Activated naive CD4-positive, alpha-beta T cell treated with anti-CD3 and anti-CD28 coated beads, Interleukin-2, amount 50 U/mL, for 24 hours (primary cell): ENCODE measurements around the gene NUDT17.

Experiments
- H3K27ac Mint-ChIP-seq: one replicate; pipeline ENCODE4 v1.8.0; 2021; ENCODE audit warnings: mild to moderate bottlenecking, mixed read lengths
- H3K27me3 Mint-ChIP-seq: one replicate; pipeline ENCODE4 v1.8.0; 2021; ENCODE audit warnings: mixed read lengths
- H3K36me3 Mint-ChIP-seq: one replicate; pipeline ENCODE4 v1.8.0; 2021; ENCODE audit warnings: mixed read lengths
- H3K4me1 Mint-ChIP-seq: one replicate; pipeline ENCODE4 v1.8.0; 2021; ENCODE audit warnings: mixed read lengths
- H3K4me3 Mint-ChIP-seq: one replicate; pipeline ENCODE4 v1.8.0; 2021; ENCODE audit warnings: mild to moderate bottlenecking, mixed read lengths
- H3K9me3 Mint-ChIP-seq: one replicate; pipeline ENCODE4 v1.8.0; 2021; ENCODE audit warnings: mixed read lengths

The NUDT17 gene

DNA sequence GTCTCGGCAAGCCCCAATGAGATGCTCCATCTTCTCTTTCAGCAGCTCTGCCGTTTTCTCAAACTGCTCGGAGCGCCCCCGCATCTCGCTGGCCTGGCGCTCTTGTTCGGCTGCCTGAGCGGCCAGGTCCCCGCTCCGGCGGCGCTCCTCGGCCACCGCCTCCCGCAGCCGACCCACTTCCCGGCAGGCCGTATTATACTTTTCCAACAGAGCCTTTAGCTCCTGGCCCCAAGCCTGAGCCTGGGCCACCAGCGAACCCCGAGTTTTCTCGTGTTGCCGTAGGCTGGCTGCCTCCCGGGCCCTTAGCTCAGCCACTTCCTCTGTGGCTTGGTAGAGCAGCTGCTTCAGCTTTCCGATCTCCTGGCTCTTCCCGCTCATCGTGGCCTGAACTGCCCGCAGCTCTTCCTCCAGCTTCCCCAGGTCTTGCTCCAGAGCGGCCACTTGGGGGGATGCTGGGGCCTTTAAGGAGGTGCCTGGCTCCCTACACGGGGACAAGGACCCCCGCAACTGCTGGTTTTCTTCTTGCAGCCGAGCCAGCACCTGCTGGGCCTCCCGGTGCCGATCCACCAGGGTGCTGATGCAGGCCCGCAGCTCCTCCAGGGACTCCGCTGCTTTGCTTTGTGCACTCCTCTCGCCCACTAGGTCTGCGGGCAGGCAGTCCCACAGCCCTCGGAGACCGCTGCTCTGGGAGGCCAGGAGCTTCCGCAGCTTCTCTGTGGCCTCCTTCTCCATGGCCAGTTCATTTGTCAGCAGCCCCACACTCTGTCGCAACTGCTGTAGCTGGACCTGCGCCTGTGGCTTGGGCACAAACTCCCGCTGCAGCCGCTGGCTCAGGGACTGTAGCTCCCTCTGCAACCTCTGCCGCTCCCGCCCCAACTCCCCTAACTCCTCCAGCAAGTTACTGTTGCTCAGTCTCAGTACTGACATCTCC, 26.8 kb downstream of the NUDT17 start:
- no peaks in the 10 kb centered on the region for H3K36me3 Mint-ChIP-seq
- no peaks in the 10 kb centered on the region for H3K27me3 Mint-ChIP-seq
- no peak overlapping the region for H3K27ac Mint-ChIP-seq

DNA sequence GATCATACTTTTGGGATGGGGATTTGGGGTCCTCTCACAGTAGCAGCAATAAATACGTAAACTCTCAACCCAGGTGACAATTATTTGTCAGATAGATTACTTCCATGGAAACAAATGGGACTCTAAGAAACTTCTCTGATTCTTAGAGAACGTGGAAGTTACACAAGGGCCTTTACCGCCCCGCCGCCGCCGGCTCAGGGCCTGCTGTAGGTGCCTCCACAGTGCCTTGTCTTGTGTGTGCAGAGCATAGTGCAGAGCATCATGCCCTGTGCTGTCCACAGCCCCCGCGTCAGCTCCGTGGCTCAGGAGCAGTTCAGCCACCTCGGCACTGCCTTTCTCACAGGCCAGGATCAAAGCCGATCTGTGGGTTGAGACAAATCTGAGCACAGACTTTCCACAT, 29.2 kb downstream of the NUDT17 start:
- H3K4me1 Mint-ChIP-seq = peaks cover 18% of the 10 kb centered on the region
- H3K36me3 Mint-ChIP-seq = no peaks in the 10 kb centered on the region
- H3K4me3 Mint-ChIP-seq = no peak overlapping the region
- H3K27me3 Mint-ChIP-seq = no peaks in the 10 kb centered on the region
- no peak overlapping the region for H3K27ac Mint-ChIP-seq
- H3K9me3 Mint-ChIP-seq = no peaks in the 10 kb centered on the region

More for the DNA sequence above, 26.8 kb downstream of the NUDT17 start:
- H3K4me1 Mint-ChIP-seq = peaks cover 18% of the 10 kb centered on the region
- H3K4me3 Mint-ChIP-seq = peak overlapping the region; percentile 80
- no peaks in the 10 kb centered on the region for H3K9me3 Mint-ChIP-seq

DNA sequence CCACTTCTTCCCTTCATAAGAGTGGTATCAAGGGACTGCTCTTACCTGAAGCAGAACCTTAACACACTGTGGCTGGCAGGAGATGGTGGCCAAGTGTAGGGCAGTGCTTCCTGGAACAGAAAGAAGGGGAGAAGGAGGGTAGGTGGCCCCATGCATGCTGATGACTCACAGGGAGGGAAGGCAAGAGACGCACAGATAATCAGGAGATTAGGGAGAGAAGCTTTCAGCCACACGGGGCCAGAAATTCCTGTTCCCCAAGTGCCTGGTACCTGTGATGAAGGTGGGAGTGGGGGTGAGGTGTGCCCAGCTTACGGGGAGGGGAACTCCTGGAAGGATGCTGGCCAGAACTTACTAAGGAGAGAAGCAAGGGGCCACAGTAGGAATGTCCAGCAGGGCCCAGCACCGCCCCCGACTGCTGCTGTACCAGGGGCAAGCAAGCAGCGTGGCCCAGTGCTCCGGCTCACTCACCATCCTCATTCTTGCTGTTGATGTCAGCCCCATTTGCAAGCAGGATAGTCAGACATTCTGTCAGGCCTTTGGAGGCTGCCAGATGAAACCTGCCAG, 32.6 kb downstream of the NUDT17 start:
- Mint-ChIP-seq H3K4me3 (no peak overlapping the region), H3K4me1 (peaks cover 2% of the 10 kb centered on the region), H3K27me3 (peaks cover 1% of the 10 kb centered on the region), H3K9me3 (no peaks in the 10 kb centered on the region), H3K27ac (no peak overlapping the region), H3K36me3 (no peaks in the 10 kb centered on the region)

DNA sequence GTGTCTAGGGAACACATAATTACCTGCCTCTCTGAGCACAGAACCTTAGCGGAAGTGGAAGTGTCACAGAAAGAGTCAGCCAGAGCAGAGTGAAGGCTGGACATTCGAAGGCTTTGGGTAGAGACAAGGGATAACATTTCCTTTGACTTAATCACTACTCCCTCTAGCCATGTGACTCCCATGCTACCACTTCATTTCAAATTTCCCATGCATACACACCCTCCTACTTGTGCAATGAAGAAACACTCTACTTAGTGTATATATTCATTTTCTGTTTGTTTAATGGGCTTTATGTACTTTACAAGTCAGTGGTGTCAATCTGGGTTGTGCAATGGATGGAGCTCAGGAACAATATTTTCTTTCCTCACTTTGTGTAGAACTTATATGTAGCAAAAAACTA, 33.3 kb downstream of the NUDT17 start:
- Mint-ChIP-seq H3K4me3 (no peak overlapping the region), H3K27me3 (peaks cover 5% of the 10 kb centered on the region), H3K36me3 (no peaks in the 10 kb centered on the region), H3K27ac (no peak overlapping the region), H3K9me3 (no peaks in the 10 kb centered on the region), H3K4me1 (no peaks in the 10 kb centered on the region)

DNA sequence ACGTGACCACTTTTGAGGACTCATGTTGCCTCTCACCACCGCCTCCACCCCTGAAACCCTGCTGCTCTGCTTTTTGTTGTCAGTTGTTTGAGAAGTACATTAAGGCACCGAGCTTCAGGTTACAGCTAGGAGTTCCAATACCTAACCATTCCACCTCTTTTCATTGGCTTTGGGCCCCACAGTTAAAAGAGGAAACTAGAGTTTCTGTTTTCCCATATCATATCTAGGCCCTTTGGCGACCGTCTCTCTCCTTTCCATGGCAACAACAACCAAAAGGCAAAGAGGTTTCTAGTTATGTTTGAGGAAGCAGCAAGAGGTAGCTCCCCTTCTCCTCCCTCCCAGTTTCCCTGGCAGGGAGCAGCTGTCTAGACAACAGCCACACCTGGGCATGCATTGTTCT, 34.3 kb downstream of the NUDT17 start:
- Mint-ChIP-seq H3K27me3 (peaks cover 8% of the 10 kb centered on the region), H3K4me1 (peaks cover 2% of the 10 kb centered on the region), H3K9me3 (no peaks in the 10 kb centered on the region), H3K27ac (no peak overlapping the region), H3K36me3 (no peaks in the 10 kb centered on the region), H3K4me3 (no peak overlapping the region)

DNA sequence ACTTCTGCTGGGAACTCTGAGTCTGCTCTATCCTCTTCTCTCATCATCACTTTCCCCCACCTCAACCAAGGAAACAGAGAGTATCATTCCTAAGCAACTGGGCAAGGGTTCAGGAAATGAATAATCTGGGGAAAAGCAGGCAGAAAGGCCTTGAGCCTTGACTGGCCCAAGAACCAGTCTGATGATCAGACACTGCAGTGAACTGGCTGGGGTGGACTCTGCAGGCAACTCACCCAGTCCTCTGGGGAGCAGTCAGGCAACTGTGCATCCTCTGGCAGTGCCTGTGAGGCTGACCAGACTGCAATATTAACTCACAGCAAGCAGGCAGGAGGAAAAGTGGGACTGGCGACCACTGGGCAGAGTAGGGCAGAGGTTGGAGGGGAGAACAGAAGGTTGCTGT, 39.2 kb downstream of the NUDT17 start:
- no peaks in the 10 kb centered on the region for H3K9me3 Mint-ChIP-seq
- H3K4me1 Mint-ChIP-seq = peaks cover 13% of the 10 kb centered on the region
- H3K36me3 Mint-ChIP-seq = no peaks in the 10 kb centered on the region
- H3K27me3 Mint-ChIP-seq = peaks cover 13% of the 10 kb centered on the region
- no peak overlapping the region for H3K27ac Mint-ChIP-seq
- H3K4me3 Mint-ChIP-seq = peak overlapping the region; percentile 80

DNA sequence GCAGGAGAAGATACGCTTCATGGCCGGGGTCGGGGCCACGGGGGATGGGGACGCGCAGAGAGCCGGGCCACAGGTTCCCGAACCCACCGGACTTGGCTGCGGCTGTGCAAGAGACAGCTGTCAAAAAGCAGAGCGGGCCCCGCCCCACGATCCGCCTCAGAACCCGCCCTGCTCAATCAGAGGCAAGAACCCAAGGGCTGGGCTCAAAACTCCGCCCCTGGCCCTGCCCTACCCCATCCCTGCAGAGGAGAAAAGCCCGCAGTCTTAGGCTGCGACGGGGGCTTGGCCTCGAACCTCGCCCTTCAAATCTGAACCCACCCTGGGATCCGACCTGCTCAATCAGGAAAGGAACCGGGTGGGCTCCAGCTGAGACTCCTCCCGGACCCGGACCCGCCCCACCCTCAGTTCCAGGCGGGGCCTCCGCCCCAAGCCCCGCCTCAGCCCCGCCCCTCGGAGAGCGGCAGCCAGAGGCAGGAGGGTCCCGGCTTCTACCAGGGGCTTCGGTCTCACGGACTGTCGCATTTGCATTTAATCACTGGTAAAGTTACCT, 40.4 kb downstream of the NUDT17 start, which contains the start of gene ANKRD35:
Gene ANKRD35, minus strand, starts transcription at position 129 of the 550 bp plus-strand sequence. Its CDS starts 108 bp downstream, at position 21.
- peaks cover 13% of the 10 kb centered on the region for H3K27me3 Mint-ChIP-seq

DNA sequence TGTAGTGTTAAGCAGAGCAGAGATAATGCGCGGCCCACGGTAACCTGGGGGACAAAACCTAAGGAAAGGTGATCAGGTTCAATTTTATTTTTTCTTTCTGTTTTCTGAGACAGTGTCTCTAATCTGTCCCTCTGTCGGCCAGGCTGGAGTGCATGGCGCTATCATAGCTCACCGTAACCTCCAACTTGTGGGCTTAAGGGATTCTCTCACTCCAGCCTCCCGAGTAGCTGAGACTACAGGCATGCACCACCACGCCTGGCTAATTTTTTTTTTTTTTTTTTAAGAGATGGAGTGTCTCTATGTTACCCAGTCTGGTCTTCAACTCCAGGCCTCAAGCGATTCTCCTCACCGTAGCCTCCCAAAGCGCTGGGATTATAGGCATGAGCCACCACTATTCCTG, 41.0 kb downstream of the NUDT17 start:
- Mint-ChIP-seq H3K27me3 (peaks cover 13% of the 10 kb centered on the region), H3K4me3 (peak overlapping the region; percentile 80), H3K27ac (no peak overlapping the region), H3K9me3 (no peaks in the 10 kb centered on the region), H3K4me1 (peaks cover 13% of the 10 kb centered on the region), H3K36me3 (no peaks in the 10 kb centered on the region)

More for the DNA sequence above, 40.4 kb downstream of the NUDT17 start, which contains the start of gene ANKRD35:
- Mint-ChIP-seq H3K27ac (no peak within 1 kb of the TSS), H3K4me1 (peaks cover 13% of the 10 kb centered on the region), H3K4me3 (peak within 1 kb of the TSS; percentile 80), H3K9me3 (no peaks in the 10 kb centered on the region), H3K36me3 (no peaks in the 10 kb centered on the region)

DNA sequence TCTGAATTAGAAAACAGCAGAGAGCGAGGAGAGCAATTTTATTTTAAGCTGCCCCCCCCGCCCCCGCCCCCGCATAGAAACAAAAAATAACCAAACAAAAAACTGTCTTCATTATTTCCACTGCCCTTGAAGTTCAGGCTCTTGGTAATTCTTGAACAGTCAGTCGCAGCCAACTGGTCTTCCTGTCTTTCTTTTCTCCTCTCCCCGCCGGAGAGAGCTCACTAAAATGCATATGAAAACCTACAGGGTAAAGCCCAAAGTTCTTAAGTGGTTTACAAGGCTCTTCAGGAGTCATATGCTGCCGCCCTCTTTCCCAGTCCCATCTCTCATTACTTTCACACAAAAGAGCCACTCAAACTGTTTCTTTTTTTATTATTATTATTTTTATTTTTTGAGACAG, 41.4 kb downstream of the NUDT17 start:
- Mint-ChIP-seq H3K4me3 (peak overlapping the region; percentile 66), H3K27me3 (peaks cover 13% of the 10 kb centered on the region), H3K36me3 (no peaks in the 10 kb centered on the region), H3K27ac (no peak overlapping the region), H3K4me1 (peaks cover 13% of the 10 kb centered on the region), H3K9me3 (no peaks in the 10 kb centered on the region)

DNA sequence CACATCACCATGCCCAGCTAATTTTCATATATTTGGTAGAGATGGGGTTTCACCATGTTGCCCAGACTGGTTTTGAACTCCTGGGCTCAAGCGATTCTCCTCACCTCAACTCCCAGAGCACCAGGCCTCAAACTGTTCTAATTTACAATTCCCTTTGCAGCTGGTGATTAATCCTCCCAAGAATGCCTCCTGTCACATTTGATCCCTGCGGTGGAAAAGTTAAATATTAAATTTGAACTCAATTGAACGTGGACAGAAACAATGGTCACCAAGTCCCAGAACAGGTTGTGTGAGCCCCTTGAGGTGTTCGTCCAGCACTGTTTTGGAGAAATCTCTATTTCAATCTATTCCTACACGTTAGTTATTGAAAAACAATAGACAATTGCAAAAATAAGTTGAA, 42.2 kb downstream of the NUDT17 start:
- Mint-ChIP-seq H3K4me1 (peaks cover 13% of the 10 kb centered on the region), H3K9me3 (no peaks in the 10 kb centered on the region), H3K36me3 (no peaks in the 10 kb centered on the region), H3K27ac (no peak overlapping the region), H3K4me3 (peak overlapping the region; percentile 15), H3K27me3 (peaks cover 13% of the 10 kb centered on the region)

DNA sequence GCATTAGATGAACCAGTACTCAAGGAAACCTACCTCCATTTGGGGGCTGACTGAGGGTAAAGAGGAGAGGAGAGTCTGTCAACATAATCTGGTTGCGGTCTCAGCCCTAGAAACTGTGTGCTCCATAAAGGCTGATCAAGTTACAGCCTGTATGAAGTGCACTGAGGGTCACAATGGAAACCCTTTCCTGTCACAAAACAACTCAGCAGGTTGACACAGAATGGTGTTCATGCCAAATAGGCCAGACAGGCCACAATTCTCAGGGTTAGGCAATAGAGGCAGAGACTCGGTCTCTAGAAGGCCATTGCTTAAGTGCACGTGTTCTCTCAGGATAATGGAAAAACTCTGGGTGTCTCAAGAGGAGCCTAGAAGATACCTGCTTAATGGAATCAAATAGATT, 44.3 kb downstream of the NUDT17 start:
- H3K9me3 Mint-ChIP-seq = no peaks in the 10 kb centered on the region
- no peaks in the 10 kb centered on the region for H3K36me3 Mint-ChIP-seq
- no peak overlapping the region for H3K27ac Mint-ChIP-seq
- peaks cover 12% of the 10 kb centered on the region for H3K4me1 Mint-ChIP-seq
- H3K27me3 Mint-ChIP-seq = peaks cover 5% of the 10 kb centered on the region
- no peak overlapping the region for H3K4me3 Mint-ChIP-seq

DNA sequence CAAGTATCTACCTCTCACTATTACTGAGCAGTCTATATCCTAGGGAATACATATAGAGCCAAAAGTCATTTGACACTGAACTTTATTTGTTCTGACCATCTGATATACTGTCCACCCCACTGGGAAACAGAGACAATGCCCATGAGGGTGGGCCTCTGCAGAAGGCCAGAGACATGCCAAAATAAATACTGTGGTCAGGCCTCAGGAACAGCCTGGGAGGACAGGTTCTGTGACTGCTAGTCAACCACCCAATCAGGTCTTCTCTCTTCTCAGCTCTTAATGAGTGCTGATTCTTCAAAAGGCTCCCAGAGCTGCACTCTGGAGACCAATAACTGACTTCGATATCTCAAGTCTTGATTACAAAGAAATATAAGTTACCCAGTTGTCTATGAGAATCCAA, 45.7 kb downstream of the NUDT17 start:
- no peak overlapping the region for H3K27ac Mint-ChIP-seq
- no peak overlapping the region for H3K4me3 Mint-ChIP-seq
- H3K9me3 Mint-ChIP-seq = no peaks in the 10 kb centered on the region
- no peaks in the 10 kb centered on the region for H3K36me3 Mint-ChIP-seq
- H3K4me1 Mint-ChIP-seq = peaks cover 3% of the 10 kb centered on the region
- H3K27me3 Mint-ChIP-seq = no peaks in the 10 kb centered on the region

DNA sequence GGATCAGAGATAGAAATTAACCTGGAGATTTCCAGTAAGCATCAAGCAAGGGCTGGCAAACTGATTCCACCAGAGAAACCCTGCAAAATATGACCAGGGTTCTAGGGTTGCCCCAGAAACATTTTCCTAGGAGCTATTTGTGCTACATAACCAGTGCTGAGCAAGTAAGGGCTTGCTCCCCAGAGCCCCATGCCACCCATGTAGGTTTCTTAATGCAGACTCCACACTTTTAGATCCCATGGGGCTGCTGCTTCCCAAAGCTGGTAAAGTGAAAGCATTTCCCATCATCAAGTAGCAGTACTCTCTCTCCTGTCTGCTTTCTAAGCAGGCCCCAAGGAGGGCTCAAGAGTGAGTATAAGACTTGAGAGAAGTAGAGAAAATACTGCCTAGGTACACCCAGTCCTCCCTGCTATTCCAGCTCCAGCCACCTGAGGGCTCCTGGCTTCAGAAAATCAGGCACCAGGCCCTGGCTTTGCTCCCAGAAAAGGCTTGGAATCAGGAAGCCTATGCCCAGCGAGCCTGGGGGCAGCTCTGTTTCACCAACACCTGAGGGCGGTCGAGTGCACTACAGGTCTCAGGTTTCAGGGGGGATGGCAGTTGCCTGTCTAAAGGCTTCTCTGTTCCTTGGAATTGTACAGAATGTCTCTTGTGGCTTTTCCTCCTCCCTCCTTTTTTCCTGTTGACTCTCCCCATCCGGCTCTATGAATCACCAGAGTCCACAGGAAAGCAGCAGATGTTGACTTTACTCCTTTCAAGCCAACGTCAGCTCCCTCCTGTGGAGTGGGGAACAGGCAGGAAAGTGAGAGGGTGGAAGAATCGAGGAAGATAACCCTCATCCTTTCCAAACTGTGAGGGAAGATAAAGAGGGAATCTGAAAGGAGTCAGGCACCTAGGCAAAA, 46.4 kb downstream of the NUDT17 start:
- Mint-ChIP-seq H3K27me3 (no peaks in the 10 kb centered on the region), H3K36me3 (no peaks in the 10 kb centered on the region), H3K9me3 (no peaks in the 10 kb centered on the region), H3K27ac (no peak overlapping the region), H3K4me3 (no peak overlapping the region), H3K4me1 (peaks cover 2% of the 10 kb centered on the region)

DNA sequence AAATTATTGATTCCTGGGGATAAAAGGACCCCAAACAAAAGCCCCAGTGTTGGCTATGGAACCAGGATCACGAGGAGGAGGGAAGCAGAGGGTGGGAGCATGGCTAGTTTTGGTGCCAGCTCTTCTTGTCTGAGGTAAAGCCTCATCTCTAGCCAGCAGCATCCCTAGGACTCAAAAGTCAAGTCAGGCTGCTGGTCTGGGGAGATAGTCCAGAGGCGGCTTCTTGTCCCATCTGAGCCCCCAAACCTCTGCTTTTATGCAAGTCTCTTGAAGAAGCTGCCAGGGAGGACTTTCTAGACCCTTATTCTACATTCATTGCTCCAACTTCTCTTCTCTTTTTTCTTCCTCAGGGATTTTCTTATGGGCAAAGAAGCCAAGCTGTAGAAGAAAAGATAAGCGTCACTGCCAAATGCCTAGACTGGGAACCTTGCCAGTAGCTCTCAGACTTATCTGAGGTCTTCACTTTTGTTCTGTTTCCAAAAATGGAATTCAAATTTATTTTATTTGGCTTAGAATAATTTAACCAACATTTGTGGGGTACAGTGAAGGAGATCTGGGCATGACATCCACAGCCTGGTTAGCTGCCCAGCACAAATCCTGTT, 47.2 kb downstream of the NUDT17 start:
- Mint-ChIP-seq H3K4me3 (no peak overlapping the region), H3K27ac (no peak overlapping the region), H3K36me3 (no peaks in the 10 kb centered on the region), H3K27me3 (no peaks in the 10 kb centered on the region), H3K9me3 (no peaks in the 10 kb centered on the region), H3K4me1 (no peaks in the 10 kb centered on the region)
